ENCODE measurements around the gene CLOCK.
A peak's percentile ranks its signal among the peaks of the same experiment; 100 is the strongest.

Gene CLOCK

DNA sequence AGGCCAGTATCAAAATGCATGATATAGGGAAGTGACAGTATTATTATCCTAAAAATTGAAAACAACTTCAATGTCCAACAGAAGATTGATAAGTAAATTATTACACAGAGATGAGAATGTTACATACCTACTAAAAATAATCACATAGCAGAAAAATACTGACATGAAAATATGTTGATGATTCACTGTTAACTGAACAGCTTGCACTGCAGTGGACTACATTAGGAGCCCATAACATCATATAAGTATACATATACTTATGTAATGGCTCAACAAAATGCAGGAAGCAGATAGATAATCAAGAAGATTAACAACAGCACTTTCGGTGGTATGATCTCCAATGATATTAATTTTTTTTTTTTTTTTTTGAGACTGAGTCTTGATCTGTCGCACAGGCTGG lies 7.1 kb downstream of the CLOCK start:
- no peak for DNase-seq (ENCODE audit: low spot score)

GRCh38 chr4:55538531-55538930 lies 8.2 kb downstream of the CLOCK start:
- DNase-seq (ENCODE audit: low spot score), result no peak

DNA sequence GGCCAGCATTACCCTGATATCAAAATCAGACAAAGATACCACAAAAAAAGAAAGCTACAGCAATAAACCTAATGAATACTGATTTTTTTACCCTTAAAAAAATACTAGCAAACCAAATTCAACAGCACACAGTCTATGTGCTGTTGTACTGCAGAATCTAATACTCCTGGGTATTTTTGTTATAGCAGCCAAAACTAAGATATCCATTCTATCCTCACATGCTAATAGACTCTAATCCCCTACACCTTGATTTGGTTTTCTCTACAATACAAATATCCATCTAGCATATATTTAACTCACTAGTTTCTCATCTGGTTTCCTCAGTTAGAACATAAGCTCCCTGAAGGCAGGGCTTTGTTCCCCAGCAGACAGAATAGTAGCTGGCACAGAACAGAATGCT lies 12.4 kb downstream of the CLOCK start:
- DNase-seq (ENCODE audit: low spot score), result no peak

- DNase-seq (ENCODE audit: low spot score), result no peak
Measured at GRCh38 chr4:55530691-55531090, 16.0 kb downstream of the CLOCK start.

- DNase-seq (ENCODE audit: low spot score), result no peak
Measured at GRCh38 chr4:55530167-55530566, 16.5 kb downstream of the CLOCK start.

DNA sequence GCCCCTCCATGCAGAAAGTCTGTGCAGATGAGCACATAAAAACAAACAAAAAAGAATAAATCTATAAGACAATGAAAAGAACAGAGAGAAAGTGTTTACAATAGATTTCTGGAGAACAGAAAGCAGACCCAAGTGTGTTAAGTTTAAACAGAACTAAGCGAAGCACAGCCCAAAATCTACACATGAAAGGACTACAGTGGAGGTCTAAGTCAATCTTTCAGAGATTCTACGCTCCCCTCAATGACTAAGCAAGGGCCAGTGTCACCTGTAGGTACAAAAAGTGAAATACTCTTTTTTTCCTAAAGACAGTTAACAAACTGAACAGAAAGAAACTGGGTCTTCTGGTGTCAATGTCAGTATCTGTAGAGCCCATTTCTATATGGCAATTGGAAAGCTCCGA lies 18.2 kb downstream of the CLOCK start:
- no peak for DNase-seq (ENCODE audit: low spot score)

DNA sequence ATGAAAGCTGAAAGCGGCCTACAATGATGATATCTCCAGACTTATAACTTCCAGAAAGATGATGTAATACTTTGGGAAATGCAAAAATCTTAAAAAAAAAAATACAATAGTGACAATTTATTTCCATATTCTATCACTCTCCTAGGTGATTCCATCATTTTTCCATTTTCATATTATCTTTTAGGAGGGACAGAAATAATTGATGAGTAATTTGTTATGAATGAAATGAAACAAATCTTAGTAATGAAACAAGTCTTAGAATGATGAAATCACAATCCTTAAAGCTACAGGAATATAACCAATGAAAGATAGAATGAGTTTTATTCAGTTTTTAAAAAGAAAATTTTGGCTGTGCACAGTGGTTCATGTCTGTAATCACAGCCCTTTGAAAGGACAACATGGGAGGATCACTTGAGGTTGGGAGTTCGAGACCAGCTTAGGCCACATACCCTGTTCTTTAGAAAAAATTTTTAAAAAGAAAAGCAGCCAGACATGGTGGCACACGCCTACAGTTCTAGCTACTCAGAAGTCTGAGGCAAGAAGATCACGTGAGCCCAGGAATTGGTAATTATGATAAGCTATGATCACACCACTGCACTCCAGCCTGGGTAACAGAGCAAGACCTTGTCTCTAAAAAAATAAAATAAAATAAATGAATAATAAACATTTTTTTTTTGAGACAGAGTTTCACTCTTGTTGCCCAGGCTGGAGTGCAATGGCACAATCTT lies 21.7 kb downstream of the CLOCK start:
- DNase-seq (ENCODE audit: low spot score), result no peak

GRCh38 chr4:55518442-55518841 lies 28.3 kb downstream of the CLOCK start:
- DNase-seq (ENCODE audit: low spot score), result no peak

DNA sequence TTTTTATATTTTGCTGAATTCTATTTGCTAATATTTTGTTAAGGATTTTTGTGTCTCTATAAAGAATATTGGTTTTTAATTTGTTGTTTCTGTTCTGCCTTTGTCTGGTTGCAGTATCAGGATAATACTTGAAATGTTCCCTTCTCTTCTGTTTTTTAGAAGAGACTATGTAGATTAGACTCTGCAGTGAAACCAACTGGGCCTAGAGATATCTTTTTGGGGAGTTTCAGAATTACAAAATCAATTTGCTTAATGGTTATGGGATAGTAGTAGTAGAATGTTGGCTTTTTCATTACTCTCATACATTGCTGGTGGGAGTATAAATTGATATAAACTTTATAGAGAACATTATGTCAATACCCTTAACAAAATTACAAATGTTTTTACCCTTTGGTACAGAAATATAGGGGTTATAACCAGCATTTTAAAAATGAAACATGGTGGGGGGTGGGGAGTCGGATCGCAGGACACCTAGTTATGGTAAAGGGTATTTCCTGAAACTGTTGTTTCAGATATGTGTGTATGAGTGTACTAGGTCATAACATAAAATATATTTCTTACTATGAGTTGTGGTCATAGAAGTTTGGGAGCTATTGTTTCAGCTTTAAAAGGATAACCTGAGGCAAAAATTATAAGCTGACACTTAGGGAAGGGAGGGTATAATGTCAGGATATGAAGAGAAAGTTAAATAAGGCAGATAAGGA lies 29.0 kb downstream of the CLOCK start:
- no peak for DNase-seq (ENCODE audit: low spot score)

DNA sequence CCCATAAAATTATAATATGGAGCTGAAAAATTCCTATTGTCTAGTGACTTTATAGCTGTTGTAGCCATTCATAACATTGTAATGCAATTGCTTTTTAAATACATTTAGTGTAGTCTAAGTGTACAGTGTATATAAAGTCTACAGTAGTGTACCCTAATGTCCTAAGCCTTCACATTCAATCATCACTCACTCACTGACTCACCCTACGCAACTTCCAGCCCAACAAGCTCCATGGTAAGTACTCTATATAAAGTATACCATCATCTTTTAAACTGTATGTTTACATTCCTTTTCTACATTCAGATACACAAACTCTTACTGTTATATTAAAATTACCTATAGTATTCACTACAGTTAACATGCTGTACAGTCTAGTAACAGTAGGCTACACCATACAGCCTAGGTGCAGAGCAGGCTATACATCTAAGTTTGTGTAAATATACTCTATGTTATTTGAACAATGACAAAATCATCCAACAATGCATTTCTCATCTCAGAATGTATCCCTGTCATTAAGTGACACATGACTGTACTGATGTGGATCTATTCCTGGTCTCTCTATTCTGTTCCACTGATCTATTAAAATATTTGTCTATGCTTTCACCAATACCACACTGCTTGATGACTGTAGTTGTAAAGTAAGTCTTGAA lies 33.7 kb downstream of the CLOCK start:
- DNase-seq (ENCODE audit: low spot score), result no peak

DNA sequence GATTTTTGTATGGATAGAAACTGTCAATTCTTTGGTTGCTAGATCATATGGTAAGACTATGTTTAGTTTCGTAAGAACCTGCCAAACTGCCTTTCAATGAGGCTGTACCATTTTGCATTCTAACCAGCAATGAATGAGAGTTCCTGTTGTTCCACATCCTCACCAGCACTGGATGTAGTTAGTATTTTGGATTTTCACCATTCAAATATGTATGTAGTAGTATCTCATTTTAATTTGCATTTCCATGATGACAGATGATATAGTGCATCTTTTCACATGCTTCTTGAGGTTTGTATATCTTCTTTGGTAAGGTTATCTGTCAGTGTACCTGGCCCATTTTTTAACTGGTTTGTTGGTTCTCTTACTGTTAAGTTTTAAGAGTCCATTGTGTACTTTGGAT lies 34.6 kb downstream of the CLOCK start:
- DNase-seq (ENCODE audit: low spot score), result no peak

- DNase-seq (ENCODE audit: low spot score), result no peak
Measured at GRCh38 chr4:55510685-55511084, 36.0 kb downstream of the CLOCK start.

DNA sequence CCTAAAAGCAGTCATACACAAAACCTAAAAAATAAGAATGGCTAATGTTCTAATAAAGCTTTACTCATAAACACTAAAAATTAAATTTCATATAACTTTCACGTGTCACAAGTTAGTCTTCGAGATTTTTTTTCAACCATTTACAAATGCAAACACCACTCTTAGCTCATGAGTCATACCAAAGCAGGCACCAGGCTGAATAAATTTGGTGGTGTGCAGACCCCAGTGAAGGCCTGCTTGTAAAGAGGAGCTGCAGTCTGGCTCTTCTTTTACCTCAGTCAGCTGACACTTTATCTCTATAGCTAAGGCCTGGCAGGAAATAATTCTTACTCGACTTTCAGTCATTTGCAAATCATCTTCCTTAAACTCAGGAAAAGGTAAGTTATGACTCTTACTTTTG lies 37.4 kb downstream of the CLOCK start:
- no peak for DNase-seq (ENCODE audit: low spot score)

DNA sequence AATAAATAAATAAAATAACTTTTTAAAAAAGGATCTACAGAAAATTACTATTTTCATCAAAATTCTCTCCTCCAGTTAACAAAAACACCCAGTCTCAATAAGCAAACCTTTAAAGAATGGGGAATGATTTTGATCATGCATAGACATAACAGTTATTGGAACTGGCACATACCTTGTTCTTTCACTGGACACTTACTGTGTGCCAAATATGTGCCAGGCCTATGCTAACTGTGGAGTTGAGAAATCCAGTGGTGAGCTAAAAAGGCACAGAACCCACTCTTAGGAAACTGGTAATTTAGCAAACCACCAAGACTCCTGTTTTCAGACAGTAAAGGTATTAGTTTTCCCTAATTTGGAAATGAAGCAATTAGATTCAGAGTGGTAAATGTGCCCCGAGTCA lies 39.1 kb downstream of the CLOCK start:
- DNase-seq (ENCODE audit: low spot score), result no peak

DNA sequence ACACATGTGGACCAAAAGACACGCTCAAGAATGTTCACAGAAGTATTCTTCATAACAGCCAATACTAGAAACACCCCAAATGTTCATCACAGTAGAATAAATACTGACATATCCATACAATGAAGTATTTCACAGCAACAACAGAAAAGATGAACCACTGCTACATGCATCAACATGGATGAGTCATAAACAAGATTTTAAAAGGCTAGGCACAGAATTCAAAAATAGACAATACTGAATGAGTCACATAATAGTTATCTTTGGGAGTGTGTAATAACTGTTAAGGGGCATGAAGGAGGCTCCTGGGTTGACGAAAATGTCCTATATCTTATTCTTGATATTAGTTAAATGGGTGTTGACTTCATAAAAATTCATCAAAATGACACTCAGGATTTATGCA lies 43.5 kb downstream of the CLOCK start:
- peak; percentile 4 for DNase-seq (ENCODE audit: low spot score)

- DNase-seq (ENCODE audit: low spot score), result no peak
Measured at GRCh38 chr4:55500072-55500471, 46.6 kb downstream of the CLOCK start.

GRCh38 chr4:55499495-55499894 lies 47.2 kb downstream of the CLOCK start:
- DNase-seq (ENCODE audit: low spot score), result no peak

DNA sequence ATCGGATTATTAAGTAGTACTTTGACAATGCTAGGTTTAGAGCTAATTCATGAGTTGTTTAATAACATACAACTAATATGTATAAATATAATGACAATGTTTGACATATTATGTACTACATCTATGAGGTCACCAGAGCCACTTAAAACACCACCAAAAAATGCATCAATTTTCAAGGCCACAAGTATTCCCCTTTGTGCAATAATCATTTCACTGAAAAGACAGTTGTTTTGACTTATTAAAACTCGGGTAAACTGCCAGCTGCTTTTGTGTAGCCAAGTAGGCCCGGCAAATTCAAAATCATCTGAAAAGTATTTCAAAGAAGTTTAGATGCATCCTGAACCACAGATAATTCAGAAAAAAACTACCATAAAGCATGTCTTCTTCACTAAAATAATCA lies 48.7 kb downstream of the CLOCK start:
- no peak for DNase-seq (ENCODE audit: low spot score)

GRCh38 chr4:55491486-55491885 lies 55.2 kb downstream of the CLOCK start:
- DNase-seq (ENCODE audit: low spot score), result no peak

- no peak for DNase-seq (ENCODE audit: low spot score)
Measured at GRCh38 chr4:55488716-55489115, 58.0 kb downstream of the CLOCK start.

- DNase-seq (ENCODE audit: low spot score), result no peak
Measured at GRCh38 chr4:55485821-55486220, 60.9 kb downstream of the CLOCK start.

DNA sequence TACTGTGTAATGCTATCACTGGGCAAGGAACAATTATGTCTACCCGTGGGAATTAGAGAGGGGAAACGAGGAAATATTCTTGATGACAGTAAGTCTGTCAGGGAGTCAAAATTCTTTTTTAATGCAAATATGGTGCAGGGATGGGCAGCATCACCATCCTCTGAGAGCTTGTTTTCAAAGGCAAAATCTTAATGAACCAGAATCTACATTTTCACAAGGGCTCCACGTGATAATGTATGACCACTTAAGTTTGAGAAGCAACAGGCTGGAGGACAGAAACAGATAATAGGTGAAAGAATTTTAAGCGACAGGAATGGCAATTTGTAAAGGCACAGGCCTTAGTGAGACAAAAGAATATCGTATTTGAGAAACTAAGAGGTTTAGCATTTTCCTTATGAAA lies 63.4 kb downstream of the CLOCK start:
- DNase-seq (ENCODE audit: low spot score), result no peak

All from CD4-positive, alpha-beta T cell treated with Interleukin-2 at 100 ng/mL for 4 hours (primary cell).